COLO829 (cell line): ENCODE measurements around the gene PROZ.
"Not testable (repeated sequence)": the region's sequence is repeated elsewhere in the genome, so short reads cannot be mapped to it uniquely, and the experiment has no call there.

Experiments used
- DNase-seq: peaks from one replicate; pipeline ENCODE4 v3.0.0; 2012; ENCODE audit warnings: low spot score

PROZ gene

GRCh38 chr13:113157929-113158747 lies at the start of gene PROZ:
Gene PROZ (plus strand): TSS chr13:113158648. CDS start chr13:113158661, 13 bp downstream.
- DNase-seq: no peak

GRCh38 chr13:113109151-113110047 lies 49.0 kb upstream of the PROZ start:
- DNase-seq: no peak

GRCh38 chr13:113110048-113110851 lies 48.2 kb upstream of the PROZ start:
- DNase-seq: no peak

- DNase-seq: no peak
These were observed 47.6 kb upstream of the PROZ start for GRCh38 chr13:113110852-113111315.

GRCh38 chr13:113111821-113112220 lies 46.6 kb upstream of the PROZ start:
- not testable (repeated sequence) for DNase-seq

- DNase-seq: not testable (repeated sequence)
These were observed 46.0 kb upstream of the PROZ start for GRCh38 chr13:113112475-113112874.

GRCh38 chr13:113112893-113113845 lies 45.3 kb upstream of the PROZ start:
- DNase-seq: no peak

- DNase-seq: no peak
These were observed 44.6 kb upstream of the PROZ start for GRCh38 chr13:113113846-113114271.

GRCh38 chr13:113114511-113115362 lies 43.7 kb upstream of the PROZ start:
- DNase-seq: no peak

GRCh38 chr13:113115363-113116205 lies 42.9 kb upstream of the PROZ start:
- DNase-seq: no peak

GRCh38 chr13:113116206-113116800 lies 42.1 kb upstream of the PROZ start:
- DNase-seq: no peak

- no peak for DNase-seq
These were observed 41.6 kb upstream of the PROZ start for GRCh38 chr13:113116871-113117271.

GRCh38 chr13:113117335-113117872 lies 41.0 kb upstream of the PROZ start:
- DNase-seq: no peak

- no peak for DNase-seq
These were observed 40.6 kb upstream of the PROZ start for GRCh38 chr13:113117911-113118260.

GRCh38 chr13:113118261-113119021 lies 40.0 kb upstream of the PROZ start:
- no peak for DNase-seq

- no peak for DNase-seq
These were observed 39.2 kb upstream of the PROZ start for GRCh38 chr13:113119166-113119821.

- no peak for DNase-seq
These were observed 38.6 kb upstream of the PROZ start for GRCh38 chr13:113119822-113120189.
